ENCODE data around the gene BCAR3.
"Not testable (repeated sequence)": the region's sequence is repeated elsewhere in the genome, so short reads cannot be mapped to it uniquely, and the experiment has no call there.

BCAR3 gene

DNA sequence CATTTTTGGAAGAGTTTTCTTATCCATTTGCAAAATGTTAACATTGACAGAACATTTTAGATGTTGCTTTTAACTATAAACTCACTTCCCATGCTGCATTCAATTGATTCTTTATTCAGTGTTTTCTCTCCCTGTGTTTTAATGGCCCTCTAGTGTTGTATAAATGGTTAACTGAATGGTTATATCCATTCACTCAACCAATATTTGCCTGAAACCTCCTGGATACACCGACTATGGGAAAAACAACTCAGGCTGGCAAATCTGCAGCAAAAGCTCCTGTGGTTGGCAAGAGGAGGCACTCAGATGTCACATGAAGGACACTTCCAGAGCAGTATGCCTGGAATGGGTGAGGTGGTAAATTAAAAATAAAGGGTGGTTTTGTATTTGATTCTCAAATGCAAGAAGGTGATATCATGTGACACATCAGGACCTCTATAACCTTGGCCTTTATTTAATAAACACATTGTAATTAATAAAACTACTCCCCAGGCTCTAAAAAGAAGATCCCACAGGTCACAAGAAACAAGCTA is 107.6 kb downstream of the BCAR3 start:
- DNase-seq: no peak

- no peak for DNase-seq
These were observed 109.9 kb downstream of the BCAR3 start for GRCh38 chr1:93571623-93572310.

- no peak for DNase-seq
These were observed 112.1 kb downstream of the BCAR3 start for GRCh38 chr1:93569489-93569888.

DNA sequence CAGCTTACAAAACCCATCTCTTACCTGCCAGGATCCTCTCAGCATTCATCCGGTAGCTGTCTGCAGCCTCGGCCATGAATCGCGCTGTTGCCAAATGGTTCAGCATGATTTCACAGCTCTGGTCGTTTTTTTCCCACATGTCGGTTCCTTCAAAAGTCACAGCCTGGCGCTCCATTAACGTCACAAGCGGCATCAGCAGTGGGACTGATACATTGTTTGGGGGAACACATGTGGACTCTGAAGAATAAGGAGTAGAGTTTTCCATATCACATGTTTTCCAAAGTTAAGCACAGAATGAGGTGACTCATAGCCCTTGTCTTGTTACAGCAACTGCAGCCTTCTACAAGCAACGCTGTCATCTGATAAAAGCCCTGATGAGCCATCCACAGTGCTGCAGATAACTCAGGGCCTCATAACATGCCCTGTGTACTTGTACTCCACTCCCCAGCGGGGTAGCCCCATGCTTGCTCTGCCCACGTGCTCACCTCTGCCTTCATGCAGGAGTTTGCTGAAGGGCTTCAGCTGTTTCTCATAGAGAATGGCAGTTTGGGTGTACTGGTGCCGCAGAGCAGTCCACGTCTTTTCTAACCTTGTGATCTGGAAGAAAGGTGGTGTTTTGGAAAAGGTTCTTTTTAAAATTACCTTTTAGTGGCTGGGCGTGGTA is 114.2 kb downstream of the BCAR3 start:
- no peak for DNase-seq

- DNase-seq: no peak
These were observed 115.4 kb downstream of the BCAR3 start for GRCh38 chr1:93566227-93566626.

DNA sequence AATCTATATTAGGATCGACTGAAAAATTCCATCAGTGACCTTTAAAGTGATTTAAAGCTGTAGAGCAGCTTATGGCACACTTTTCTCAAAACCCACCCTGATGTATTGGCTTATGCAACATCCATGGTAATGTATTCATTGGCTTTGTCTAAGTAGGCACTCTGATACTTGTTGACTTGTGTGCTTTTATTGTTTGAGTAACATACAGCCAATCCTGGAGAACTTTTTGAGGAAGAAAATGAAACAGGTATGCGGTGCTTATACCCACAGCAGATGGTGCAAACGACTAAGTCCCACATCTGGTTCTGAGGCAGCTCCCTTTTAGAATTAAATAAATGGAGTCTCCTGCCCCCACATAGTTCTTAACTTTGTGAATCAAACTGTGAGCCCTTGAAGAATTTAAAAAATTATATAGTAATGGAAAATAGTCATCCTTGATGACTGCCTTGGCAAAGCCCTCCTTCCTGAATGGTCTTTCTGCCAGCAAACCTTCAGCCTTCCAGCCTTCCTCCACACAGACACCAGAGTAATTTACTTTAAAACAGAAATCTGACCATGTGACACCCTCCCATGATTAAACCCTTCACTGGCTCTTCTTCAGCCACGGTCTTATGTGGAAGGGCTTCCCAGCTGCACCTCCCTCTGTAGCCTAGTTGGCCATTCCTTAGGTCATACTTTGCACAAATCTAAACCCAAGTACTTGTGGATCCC is 116.0 kb downstream of the BCAR3 start:
- no peak for DNase-seq

DNA sequence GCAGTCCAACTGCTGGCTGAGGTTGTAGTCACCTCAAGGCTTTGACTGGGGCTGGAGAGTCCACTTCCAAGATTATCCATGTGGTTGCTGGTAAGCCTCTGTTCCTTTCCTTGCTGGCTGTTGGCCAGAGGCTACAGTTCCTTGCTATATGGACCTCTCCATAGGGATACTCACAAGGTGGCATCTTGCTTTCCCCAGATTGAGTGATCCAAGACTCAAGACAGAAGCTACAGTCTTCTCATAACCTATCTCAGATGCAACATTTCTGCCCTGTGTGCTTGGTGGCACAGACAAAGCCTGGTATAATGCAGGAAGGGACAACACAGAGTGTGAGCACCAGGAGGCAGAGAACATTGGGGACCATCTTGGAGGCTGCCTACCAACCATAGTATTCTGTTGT is 121.9 kb downstream of the BCAR3 start:
- no peak for DNase-seq

DNA sequence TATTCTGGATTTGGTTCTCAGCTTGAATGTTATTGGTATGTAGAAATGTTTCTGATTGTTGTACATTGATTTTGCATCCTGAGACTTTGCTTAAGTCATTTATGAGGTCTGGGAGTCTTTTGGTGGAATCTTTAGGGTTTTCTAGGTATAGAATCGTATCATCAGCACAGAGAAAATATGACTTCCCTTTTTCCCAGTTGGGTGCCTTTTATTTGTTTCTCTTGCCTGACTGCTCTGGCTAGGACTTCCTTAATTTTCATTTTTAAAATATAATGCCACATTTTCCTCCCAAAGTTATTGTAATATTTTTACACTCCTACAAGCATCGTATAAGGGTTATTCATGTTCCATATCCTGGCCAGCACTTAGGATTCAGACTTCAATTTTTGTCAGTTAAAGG is 122.6 kb downstream of the BCAR3 start:
- DNase-seq: no peak

GRCh38 chr1:93556291-93556690 is 125.3 kb downstream of the BCAR3 start:
- DNase-seq: no peak

- no peak for DNase-seq
These were observed 126.5 kb downstream of the BCAR3 start for GRCh38 chr1:93554883-93555872.

- not testable (repeated sequence) for DNase-seq
These were observed 127.6 kb downstream of the BCAR3 start for GRCh38 chr1:93553886-93554490.

- DNase-seq: peak; percentile 27 to 76
These were observed 128.7 kb downstream of the BCAR3 start for GRCh38 chr1:93552741-93553455.

DNA sequence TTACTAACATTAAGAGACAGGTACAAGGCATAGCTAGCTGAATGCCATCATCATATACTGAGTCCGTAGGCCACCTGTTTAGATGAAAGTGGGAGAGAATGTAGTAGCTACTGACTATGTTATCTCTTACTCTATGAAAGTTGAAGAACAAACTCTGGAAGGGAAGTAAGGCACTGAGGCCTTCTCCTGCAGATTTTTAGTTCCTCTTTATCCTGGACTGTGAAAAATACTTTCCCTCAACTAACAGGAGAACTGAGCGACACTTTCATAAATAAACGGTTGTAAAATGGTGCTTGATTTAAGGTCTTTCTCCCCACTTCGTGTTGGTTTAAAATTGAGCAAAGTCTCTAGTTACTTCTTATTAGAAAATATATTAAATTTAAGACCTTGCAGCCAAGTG is 131.8 kb downstream of the BCAR3 start:
- no peak for DNase-seq

- DNase-seq: no peak
These were observed 132.5 kb downstream of the BCAR3 start for GRCh38 chr1:93549131-93549530.

DNA sequence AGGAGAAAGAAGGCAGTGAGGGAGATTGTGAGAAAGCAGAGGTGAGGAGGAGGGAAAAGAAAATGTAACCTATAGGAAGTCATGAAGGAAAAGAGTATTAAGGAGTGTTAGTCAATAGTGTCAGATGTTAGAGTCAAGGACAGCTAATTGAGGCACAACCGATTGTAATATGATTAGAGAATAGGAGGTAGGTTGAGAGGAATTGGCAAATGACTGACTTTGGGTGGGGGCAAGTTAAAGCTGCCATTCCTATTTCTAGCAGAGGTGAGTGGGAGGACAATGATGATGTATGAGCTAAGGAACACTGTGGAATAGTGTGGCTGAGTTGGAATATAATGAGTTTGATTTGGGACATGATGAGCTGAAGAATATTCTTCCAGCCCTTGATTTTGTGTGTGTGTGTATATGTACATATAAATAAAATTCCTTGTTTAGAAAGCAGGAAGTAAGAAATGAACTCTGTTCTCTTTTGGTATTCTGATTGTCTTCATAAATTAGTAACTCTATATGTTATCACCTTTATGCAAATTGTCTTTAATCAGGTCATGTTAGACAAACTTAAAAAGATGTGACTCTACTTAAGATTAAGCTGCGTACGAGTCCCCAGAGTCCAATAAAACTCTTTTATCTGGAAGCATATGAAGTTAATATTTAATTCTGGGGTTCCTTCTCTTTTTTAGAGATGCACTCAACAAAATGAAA is 135.3 kb downstream of the BCAR3 start:
- no peak for DNase-seq

- DNase-seq: no peak
These were observed 139.2 kb downstream of the BCAR3 start for GRCh38 chr1:93542398-93542797.

DNA sequence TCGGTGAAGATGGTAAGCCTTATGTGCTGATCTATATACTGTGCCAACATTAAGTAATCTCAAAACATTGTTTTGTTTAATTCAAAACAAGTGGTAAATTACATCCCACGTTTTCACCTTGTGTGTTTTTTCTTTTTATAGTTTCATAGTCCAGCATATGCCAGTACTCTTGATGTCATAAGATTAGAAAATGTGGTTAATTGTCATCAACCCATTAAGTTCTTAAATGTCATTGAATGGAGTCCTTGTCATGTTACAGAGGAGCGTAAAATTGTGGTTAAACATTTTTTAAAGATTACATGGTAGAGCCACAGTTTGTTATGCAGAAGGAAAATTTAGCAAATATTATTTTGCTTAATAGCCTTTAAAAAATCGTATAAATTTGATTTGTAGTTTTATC is 140.6 kb downstream of the BCAR3 start:
- no peak for DNase-seq

DNA sequence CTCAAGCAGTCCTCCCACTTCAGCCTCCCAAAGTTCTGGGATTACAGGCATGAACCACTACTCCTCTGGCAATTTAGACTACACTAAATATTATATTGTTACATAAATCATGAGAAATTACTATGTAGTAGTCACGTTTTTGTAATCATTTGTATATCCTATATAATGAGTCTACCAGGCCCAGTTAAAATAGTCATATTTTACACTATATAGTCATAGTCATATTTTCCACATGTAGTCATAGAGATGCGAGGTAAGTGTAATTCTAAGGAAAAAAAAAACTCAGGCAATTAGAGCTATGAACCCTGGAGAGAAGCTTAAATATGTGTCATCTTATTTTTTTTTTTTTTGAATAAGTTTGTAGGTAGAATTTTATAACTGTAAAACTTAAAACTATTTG is 143.7 kb downstream of the BCAR3 start:
- no peak for DNase-seq

DNA sequence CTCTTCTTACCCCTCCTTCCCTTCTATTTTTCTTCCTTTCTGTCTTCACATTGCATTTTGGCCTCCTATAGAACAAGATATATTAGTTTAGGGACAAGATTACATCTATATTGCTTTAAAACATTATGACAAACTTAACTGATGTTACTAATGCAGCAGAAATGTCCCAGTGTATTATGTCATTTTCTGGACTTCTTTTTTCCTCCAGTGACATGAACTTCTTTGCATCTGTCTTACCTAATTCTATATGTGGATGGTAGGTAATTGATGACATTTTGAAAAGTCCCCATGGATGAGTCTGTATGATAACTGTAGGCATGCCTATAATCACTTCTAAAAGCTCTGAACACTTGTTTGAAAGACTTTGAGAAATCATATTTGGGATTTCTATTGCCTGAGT is 144.2 kb downstream of the BCAR3 start:
- no peak for DNase-seq

- DNase-seq: no peak
These were observed 148.0 kb downstream of the BCAR3 start for GRCh38 chr1:93533677-93534076.

Data from hippocampal formation (tissue), 2 donors.